ENCODE results near the gene MOV10.

MOV10 gene

GRCh38 chr1:112707221-112708001 is 33.0 kb downstream of the MOV10 start (continued):
- TF ChIP-seq ZBTB11 (tag by site-specific recombination; conservative IDR thresholded peaks at IDR 0.05; ENCODE audit: low read depth): peak; percentile 97
- TF ChIP-seq, protein P1, sequence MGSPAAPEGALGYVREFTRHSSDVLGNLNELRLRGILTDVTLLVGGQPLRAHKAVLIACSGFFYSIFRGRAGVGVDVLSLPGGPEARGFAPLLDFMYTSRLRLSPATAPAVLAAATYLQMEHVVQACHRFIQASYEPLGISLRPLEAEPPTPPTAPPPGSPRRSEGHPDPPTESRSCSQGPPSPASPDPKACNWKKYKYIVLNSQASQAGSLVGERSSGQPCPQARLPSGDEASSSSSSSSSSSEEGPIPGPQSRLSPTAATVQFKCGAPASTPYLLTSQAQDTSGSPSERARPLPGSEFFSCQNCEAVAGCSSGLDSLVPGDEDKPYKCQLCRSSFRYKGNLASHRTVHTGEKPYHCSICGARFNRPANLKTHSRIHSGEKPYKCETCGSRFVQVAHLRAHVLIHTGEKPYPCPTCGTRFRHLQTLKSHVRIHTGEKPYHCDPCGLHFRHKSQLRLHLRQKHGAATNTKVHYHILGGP (tag by site-specific recombination; IDR thresholded peaks at IDR 0.05): peak; percentile 3; the same call in 1 of the 2 replicates

DNA sequence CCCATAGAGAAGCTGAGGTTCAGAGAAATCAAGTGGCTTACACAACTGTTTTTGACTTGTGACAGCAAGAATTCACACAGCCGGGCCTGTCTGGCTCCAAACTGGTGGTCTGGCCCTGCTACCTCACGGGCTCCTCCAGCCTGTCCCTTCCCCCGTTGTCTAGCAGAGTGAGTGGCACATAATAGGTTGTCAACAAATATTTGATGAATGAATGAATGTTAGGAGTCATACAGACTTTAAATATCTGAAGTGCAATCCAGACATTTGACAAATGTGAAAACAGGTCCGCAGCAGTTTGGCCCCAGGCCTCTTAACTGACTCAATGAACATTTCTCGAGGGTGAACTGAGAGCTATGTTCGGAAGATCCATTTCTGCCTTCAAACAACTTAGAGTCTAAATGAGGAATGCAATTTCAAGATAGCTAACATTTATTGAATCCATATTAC is 33.6 kb downstream of the MOV10 start:
- POLR2A ChIA-PET: interaction anchor here (0.6 to 2.1 kb wide), 3 partner anchors 89 to 1843 kb away, joined by 3 to 7 read pairs (median 3); partner anchors contain the start of genes CAPZA1 and ST7L
- Histone ChIP-seq H3K36me3 (ENCODE audit: control insufficient read depth in 2 of 2, insufficient read depth in 1 of 2, low read length in 2 of 2) (peaks cover 0 to 18% of the 10 kb centered on the region in 2 experiments; a peak in 1 of 3 replicates), H3K9me3 (ENCODE audit: control insufficient read depth, insufficient read depth, low read depth, low read length) (no peaks in the 10 kb centered on the region), H3K27ac (ENCODE audit: extremely low read depth, low read depth, low read length) (no peak overlapping the region), H3K4me1 (ENCODE audit: control insufficient read depth, insufficient read depth, low read length) (peaks cover 5% of the 10 kb centered on the region), H3K4me3 (ENCODE audit: low read depth, low read length) (no peak overlapping the region)
- TF ChIP-seq ZNF121 (tag by site-specific recombination; IDR thresholded peaks at IDR 0.05): no peak
- no peak for TF ChIP-seq ZNF248 (tag by site-specific recombination; IDR thresholded peaks at IDR 0.05)
- TF ChIP-seq, protein P1 (tag by site-specific recombination; IDR thresholded peaks at IDR 0.05): no peak
- TF ChIP-seq, protein P2, sequence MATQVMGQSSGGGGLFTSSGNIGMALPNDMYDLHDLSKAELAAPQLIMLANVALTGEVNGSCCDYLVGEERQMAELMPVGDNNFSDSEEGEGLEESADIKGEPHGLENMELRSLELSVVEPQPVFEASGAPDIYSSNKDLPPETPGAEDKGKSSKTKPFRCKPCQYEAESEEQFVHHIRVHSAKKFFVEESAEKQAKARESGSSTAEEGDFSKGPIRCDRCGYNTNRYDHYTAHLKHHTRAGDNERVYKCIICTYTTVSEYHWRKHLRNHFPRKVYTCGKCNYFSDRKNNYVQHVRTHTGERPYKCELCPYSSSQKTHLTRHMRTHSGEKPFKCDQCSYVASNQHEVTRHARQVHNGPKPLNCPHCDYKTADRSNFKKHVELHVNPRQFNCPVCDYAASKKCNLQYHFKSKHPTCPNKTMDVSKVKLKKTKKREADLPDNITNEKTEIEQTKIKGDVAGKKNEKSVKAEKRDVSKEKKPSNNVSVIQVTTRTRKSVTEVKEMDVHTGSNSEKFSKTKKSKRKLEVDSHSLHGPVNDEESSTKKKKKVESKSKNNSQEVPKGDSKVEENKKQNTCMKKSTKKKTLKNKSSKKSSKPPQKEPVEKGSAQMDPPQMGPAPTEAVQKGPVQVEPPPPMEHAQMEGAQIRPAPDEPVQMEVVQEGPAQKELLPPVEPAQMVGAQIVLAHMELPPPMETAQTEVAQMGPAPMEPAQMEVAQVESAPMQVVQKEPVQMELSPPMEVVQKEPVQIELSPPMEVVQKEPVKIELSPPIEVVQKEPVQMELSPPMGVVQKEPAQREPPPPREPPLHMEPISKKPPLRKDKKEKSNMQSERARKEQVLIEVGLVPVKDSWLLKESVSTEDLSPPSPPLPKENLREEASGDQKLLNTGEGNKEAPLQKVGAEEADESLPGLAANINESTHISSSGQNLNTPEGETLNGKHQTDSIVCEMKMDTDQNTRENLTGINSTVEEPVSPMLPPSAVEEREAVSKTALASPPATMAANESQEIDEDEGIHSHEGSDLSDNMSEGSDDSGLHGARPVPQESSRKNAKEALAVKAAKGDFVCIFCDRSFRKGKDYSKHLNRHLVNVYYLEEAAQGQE (tag by site-specific recombination; IDR thresholded peaks at IDR 0.05): no peak
- no peak for TF ChIP-seq ZNF488 (tag by site-specific recombination; IDR thresholded peaks at IDR 0.05)
- TF ChIP-seq KLF17 (tag by site-specific recombination; IDR thresholded peaks at IDR 0.05): no peak
- no peak for TF ChIP-seq ZNF629 (tag by site-specific recombination; IDR thresholded peaks at IDR 0.05)
- no peak for TF ChIP-seq FEZF1 (tag by site-specific recombination; IDR thresholded peaks at IDR 0.05)
- CTCF ChIA-PET: interaction anchor here (0.5 to 3.0 kb wide), 28 partner anchors 8 to 410 kb away, joined by 3 to 20 read pairs (median 6); partner anchors contain the start of genes CTTNBP2NL, MOV10 and ST7L
